Stomach (tissue), 9 donors: ENCODE data around the gene DLEC1. TPM values are rescaled to one million over a fixed set of nuclear protein-coding genes. Genes with fewer than 3 reads are reported as not detected.

Source experiments
- DNase-seq, 2 donors: peaks; one replicate each; pipeline versions ENCODE4 v3.0.0 to v3.0.0-alpha.2; 2013 to 2019
- H3K27ac ChIP-seq, 5 donors: fragments of 200-600 bp in 4 of 5; sonication (generic) in 4 of 5; one replicate each; pipeline ENCODE4 v1.5.1; 2013 to 2019; ENCODE audit warnings: mild to moderate bottlenecking in 1 of 5, moderate library complexity in 1 of 5
- H3K27me3 ChIP-seq, 3 donors: fragments of 200-600 bp; sonication (generic); one replicate each; pipeline ENCODE4 v1.5.1; 2017 to 2019; ENCODE audit warnings: mixed run types in 1 of 3
- H3K36me3 ChIP-seq, 4 donors: fragments of 200-600 bp; sonication (generic); 1 replicate in 3 of 4; 2 replicates in 1 of 4; pipeline ENCODE4 v1.5.1; 2016 to 2019
- H3K4me1 ChIP-seq, 4 donors: fragments of 200-600 bp; sonication (generic); one replicate each; pipeline ENCODE4 v1.5.1; 2016 to 2019
- H3K4me3 ChIP-seq, 4 donors: fragments of 200-600 bp; sonication (generic) in 3 of 4; one replicate each; pipeline ENCODE4 v1.5.1; 2016 to 2019; ENCODE audit warnings: mild to moderate bottlenecking in 1 of 4
- H3K9me3 ChIP-seq, 4 donors: fragments of 200-600 bp; sonication (generic); one replicate each; pipeline ENCODE4 v1.5.1; 2016 to 2019
- CTCF ChIP-seq, 7 experiments: fragments of 450-650 bp in 4 of 7; fragments of 200-600 bp in 3 of 7; sonication (generic) in 3 of 7; IDR thresholded peaks; one replicate each; pipeline ENCODE4 v1.5.1; 2016 to 2019; ENCODE audit warnings: antibody characterized with exemption in 7 of 7, control low read depth in 2 of 7, mild to moderate bottlenecking in 1 of 7
- EP300 ChIP-seq: sonication (generic); formaldehyde crosslinking; IDR thresholded peaks from one replicate; pipeline ENCODE4 v1.6.1; 2017; ENCODE audit warnings: antibody characterized with exemption
- POLR2A ChIP-seq, 4 donors: fragments of 450-650 bp; IDR thresholded peaks; one replicate each; pipeline ENCODE4 v1.6.1; 2016; ENCODE audit warnings: antibody characterized with exemption in 4 of 4, control low read depth in 2 of 4, mild to moderate bottlenecking in 1 of 4, moderate library complexity in 1 of 4
- POLR2AphosphoS5 ChIP-seq, 3 donors: sonication (generic); formaldehyde crosslinking; IDR thresholded peaks; one replicate each; pipeline ENCODE4 v1.6.1; 2016; ENCODE audit warnings: antibody characterized with exemption in 3 of 3
- WGBS, 5 donors: extraction: QIAGEN DNeasy Blood & Tissue Kit in 3 of 5; methylation state at CpG; one replicate each; pipeline versions ENCODE4 v1.1.5 to v1.1.7; 2013 to 2018; 5-methylcytosine and 5-hydroxymethylcytosine counted together
- intact Hi-C: fragments of 100-400 bp; cut with DNase I; formaldehyde crosslinking; loops from one replicate; pipeline ENCODE4 v1.15.1; 2023; ENCODE audit warnings: low total_unique reads
- polyA plus RNA-seq, 3 donors: library from polyadenylated mRNA; stranded (reverse); fragments of 200-250 nt; gene quantifications; one replicate each; pipeline ENCODE4 v1.2.3, GENCODE V29; 2013
- total RNA-seq, 5 donors: library from RNA; depleted of rRNA; stranded (reverse); fragments of >200 nt; gene quantifications; one replicate each; pipeline versions ENCODE4 v1.1.0 to v1.2.3, GENCODE V29; 2014 to 2016
- donor health status: healthy with polysubstance abuse.
- donor health status: Bipolar disorder and iron deficiency.
- donor health status: healthy.

DLEC1 gene
- total and polyA plus RNA-seq, 8 donors = 0.12 to 1.5 (median 0.31) TPM; not detected in 3

- no peak overlapping the region for H3K4me3 ChIP-seq
- H3K9me3 ChIP-seq = peaks cover 0 to 5% (median 1%) of the 10 kb centered on the region in 4 donors
- no peaks in the 10 kb centered on the region for H3K36me3 ChIP-seq
- no peaks in the 10 kb centered on the region for H3K27me3 ChIP-seq
- H3K27ac ChIP-seq = no peak overlapping the region
- intact Hi-C loops = no loop called here
- H3K4me1 ChIP-seq = peaks cover 0 to 7% (median 0%) of the 10 kb centered on the region in 4 donors
- TF ChIP-seq CTCF (IDR thresholded peaks at IDR 0.05) (no peak), POLR2AphosphoS5 (IDR thresholded peaks at IDR 0.05) (no peak), POLR2A (IDR thresholded peaks at IDR 0.05) (no peak), EP300 (no peak)
- whole genome bisulfite sequencing, 5 donors = 88 to 100% (median 91%) methylated on average over 2 to 6 of the region's 6 CpGs
- peak in 1 of 2 donors; percentile 5 for DNase-seq
Measured at GRCh38 chr3:38110314-38111050, 71.5 kb downstream of the DLEC1 start.

- H3K4me3 ChIP-seq = no peak overlapping the region
- intact Hi-C loops = no loop called here
- DNase-seq = peak in 1 of 2 donors; percentile 22
- H3K27me3 ChIP-seq = no peaks in the 10 kb centered on the region
- H3K9me3 ChIP-seq = no peaks in the 10 kb centered on the region
- H3K36me3 ChIP-seq = no peaks in the 10 kb centered on the region
- WGBS, 5 donors = 91 to 96% (median 94%) methylated on average over 4 of the region's 4 CpGs
- TF ChIP-seq CTCF (IDR thresholded peaks at IDR 0.05) (no peak), POLR2A (IDR thresholded peaks at IDR 0.05) (no peak), EP300 (no peak), POLR2AphosphoS5 (IDR thresholded peaks at IDR 0.05) (no peak)
- peaks cover 0 to 7% (median 0%) of the 10 kb centered on the region in 4 donors for H3K4me1 ChIP-seq
- no peak overlapping the region for H3K27ac ChIP-seq
Measured at GRCh38 chr3:38111201-38111600, 72.2 kb downstream of the DLEC1 start.

GRCh38 chr3:38111696-38112377 is 72.8 kb downstream of the DLEC1 start:
- no peak overlapping the region for H3K27ac ChIP-seq
- peak in 1 of 2 donors; percentile 25 for DNase-seq
- no peak for TF ChIP-seq EP300
- no peaks in the 10 kb centered on the region for H3K36me3 ChIP-seq
- H3K4me3 ChIP-seq = no peak overlapping the region
- H3K4me1 ChIP-seq = peaks cover 0 to 7% (median 1%) of the 10 kb centered on the region in 4 donors
- no peaks in the 10 kb centered on the region for H3K27me3 ChIP-seq
- intact Hi-C loops = no loop called here
- 82 to 91% (median 88%) methylated on average over 12 to 16 of the region's 16 CpGs for WGBS, 5 donors
- no peaks in the 10 kb centered on the region for H3K9me3 ChIP-seq

GRCh38 chr3:38112378-38112761 is 73.4 kb downstream of the DLEC1 start:
- no peak overlapping the region for H3K4me3 ChIP-seq
- H3K9me3 ChIP-seq = no peaks in the 10 kb centered on the region
- no peaks in the 10 kb centered on the region for H3K27me3 ChIP-seq
- DNase-seq = no peak
- peaks cover 2 to 8% (median 4%) of the 10 kb centered on the region in 4 donors for H3K4me1 ChIP-seq
- no peaks in the 10 kb centered on the region for H3K36me3 ChIP-seq
- no peak overlapping the region for H3K27ac ChIP-seq
- intact Hi-C loops = no loop called here
- 84 to 90% (median 88%) methylated on average over 6 to 7 of the region's 7 CpGs for WGBS, 5 donors
- TF ChIP-seq CTCF (IDR thresholded peaks at IDR 0.05) (no peak), EP300 (no peak), POLR2A (IDR thresholded peaks at IDR 0.05) (no peak), POLR2AphosphoS5 (IDR thresholded peaks at IDR 0.05) (no peak)
